K562 (cell line): Measurements from ENCODE around the gene LMBR1L. TPM values are rescaled to one million over a fixed set of nuclear protein-coding genes. Genes with fewer than 3 reads are reported as not detected.

Experiments used
- BRD9 ChIP-seq: fragments of 450-650 bp; IDR thresholded peaks from 2 replicates; pipeline ENCODE4 v1.6.1; 2018; ENCODE audit warnings: low read depth; ENCODE audit not compliant: partially characterized antibody
- GABPB1 ChIP-seq: sonication (generic); formaldehyde crosslinking; IDR thresholded peaks from 2 replicates; pipeline ENCODE4 v1.8.0; 2022; ENCODE audit warnings: mild to moderate bottlenecking, missing genetic modification reagents
- HSF4 ChIP-seq: fragments of 250-450 bp; sonication (Bioruptor Pico); IDR thresholded peaks from 2 replicates; pipeline ENCODE4 v2.1.2; 2022; ENCODE audit warnings: mild to moderate bottlenecking, moderate library complexity, borderline replicate concordance
- MEF2A ChIP-seq: IDR thresholded peaks from 2 replicates; pipeline ENCODE4 v1.6.1; 2011; ENCODE audit warnings: low read depth, mild to moderate bottlenecking, low read length, moderate library complexity; ENCODE audit not compliant: control insufficient read depth
- NR2F6 ChIP-seq: fragments of 450-650 bp; formaldehyde crosslinking; IDR thresholded peaks from 2 replicates; pipeline ENCODE4 v1.4.0; 2020; ENCODE audit warnings: mild to moderate bottlenecking
- PHF21A ChIP-seq: fragments of 450-650 bp; IDR thresholded peaks from 2 replicates; pipeline ENCODE4 v1.6.1; 2017; ENCODE audit warnings: low read depth, borderline replicate concordance
- SIN3A ChIP-seq, 2 experiments: fragments of 150-350 bp in 1 of 2; IDR thresholded peaks; 2 replicates each; pipeline ENCODE4 v1.6.1; 2011 to 2016; ENCODE audit warnings: borderline replicate concordance in 2 of 2, low read depth in 2 of 2, low read length in 2 of 2, mild to moderate bottlenecking in 2 of 2, moderate library complexity in 2 of 2; ENCODE audit not compliant: control insufficient read depth in 1 of 2
- ZNF507 ChIP-seq: conservative IDR thresholded peaks from 2 replicates; pipeline ENCODE4 v1.6.1; 2017; ENCODE audit warnings: missing genetic modification characterization, missing compliant biosample characterization
- polyA plus RNA-seq, 8 experiments: library from polyadenylated mRNA; depleted of rRNA in 4 of 8; stranded (reverse) in 5 of 8; unstranded in 3 of 8; fragments of >200 nt; fragmentation: Nextera tagmentation in 2 of 8; fragmentation: Illumina TruSeq in 1 of 8; extraction: Ambion mirVana in 2 of 8; extraction: Trizol in 1 of 8; gene quantifications; 2 replicates each; pipeline versions ENCODE4 v1.2.1 to v1.2.3, GENCODE V29; 2011 to 2014; ENCODE audit warnings: inconsistent platforms in 1 of 8, missing spikeins in 1 of 8
- total RNA-seq, 7 experiments: library from RNA; depleted of rRNA in 6 of 7; stranded (reverse); fragments of >200 nt in 6 of 7; fragmentation: Illumina TruSeq in 2 of 7; extraction: Trizol in 2 of 7; gene quantifications; 2 replicates each; pipeline versions ENCODE4 v1.2.1 to v1.2.3, GENCODE V29; 2011 to 2021; ENCODE audit warnings: low replicate concordance in 1 of 7
- TF ChIP-seq, protein P1 (sequence below), 2 experiments: fragments of 450-650 bp; IDR thresholded peaks; 2 replicates each; pipeline ENCODE4 v1.6.1; 2018; ENCODE audit warnings: mild to moderate bottlenecking in 2 of 2, low read depth in 1 of 2; ENCODE audit not compliant: partially characterized antibody in 2 of 2
- TF ChIP-seq, protein P2 (sequence below): fragments of 250-450 bp; sonication (Bioruptor Pico); IDR thresholded peaks from 2 replicates; pipeline ENCODE4 v1.5.0; 2022; ENCODE audit warnings: mild to moderate bottlenecking
- TF ChIP-seq, protein P3 (sequence below): IDR thresholded peaks from 2 replicates; pipeline ENCODE4 v1.6.1; 2012; ENCODE audit warnings: low read depth, low read length, improper control_type of control experiment, borderline replicate concordance

Gene LMBR1L
- total and polyA plus RNA-seq, 9 of the 15 experiments (the other 6 are each of a cell fraction or from before 2014, with no cell fraction given), result 2.5 to 57.0 (median 31.1) TPM

DNA sequence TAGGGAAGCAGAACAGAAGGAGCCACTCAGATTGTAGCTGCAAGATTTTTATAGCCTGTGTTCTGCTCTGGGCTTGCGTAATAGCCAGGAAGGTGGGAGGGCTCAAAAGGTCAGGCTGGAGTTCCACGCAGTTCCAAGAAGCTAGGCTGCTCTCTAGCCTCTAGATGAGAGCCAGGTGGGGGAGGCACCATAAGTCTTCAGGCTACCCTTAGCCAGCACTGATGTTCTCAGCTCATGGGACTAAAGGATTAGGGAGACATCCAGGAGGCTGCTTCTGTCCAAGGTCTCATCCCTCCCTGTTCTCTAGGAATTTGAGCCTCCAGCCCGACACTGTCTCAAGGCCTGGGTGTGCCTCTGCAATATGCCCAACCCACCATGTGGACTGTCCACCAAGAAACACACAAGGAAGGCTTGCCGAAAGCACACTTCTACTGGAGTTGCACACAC, 1.7 kb downstream of the LMBR1L start (continued):
- TF ChIP-seq, protein P1, sequence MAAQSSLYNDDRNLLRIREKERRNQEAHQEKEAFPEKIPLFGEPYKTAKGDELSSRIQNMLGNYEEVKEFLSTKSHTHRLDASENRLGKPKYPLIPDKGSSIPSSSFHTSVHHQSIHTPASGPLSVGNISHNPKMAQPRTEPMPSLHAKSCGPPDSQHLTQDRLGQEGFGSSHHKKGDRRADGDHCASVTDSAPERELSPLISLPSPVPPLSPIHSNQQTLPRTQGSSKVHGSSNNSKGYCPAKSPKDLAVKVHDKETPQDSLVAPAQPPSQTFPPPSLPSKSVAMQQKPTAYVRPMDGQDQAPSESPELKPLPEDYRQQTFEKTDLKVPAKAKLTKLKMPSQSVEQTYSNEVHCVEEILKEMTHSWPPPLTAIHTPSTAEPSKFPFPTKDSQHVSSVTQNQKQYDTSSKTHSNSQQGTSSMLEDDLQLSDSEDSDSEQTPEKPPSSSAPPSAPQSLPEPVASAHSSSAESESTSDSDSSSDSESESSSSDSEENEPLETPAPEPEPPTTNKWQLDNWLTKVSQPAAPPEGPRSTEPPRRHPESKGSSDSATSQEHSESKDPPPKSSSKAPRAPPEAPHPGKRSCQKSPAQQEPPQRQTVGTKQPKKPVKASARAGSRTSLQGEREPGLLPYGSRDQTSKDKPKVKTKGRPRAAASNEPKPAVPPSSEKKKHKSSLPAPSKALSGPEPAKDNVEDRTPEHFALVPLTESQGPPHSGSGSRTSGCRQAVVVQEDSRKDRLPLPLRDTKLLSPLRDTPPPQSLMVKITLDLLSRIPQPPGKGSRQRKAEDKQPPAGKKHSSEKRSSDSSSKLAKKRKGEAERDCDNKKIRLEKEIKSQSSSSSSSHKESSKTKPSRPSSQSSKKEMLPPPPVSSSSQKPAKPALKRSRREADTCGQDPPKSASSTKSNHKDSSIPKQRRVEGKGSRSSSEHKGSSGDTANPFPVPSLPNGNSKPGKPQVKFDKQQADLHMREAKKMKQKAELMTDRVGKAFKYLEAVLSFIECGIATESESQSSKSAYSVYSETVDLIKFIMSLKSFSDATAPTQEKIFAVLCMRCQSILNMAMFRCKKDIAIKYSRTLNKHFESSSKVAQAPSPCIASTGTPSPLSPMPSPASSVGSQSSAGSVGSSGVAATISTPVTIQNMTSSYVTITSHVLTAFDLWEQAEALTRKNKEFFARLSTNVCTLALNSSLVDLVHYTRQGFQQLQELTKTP (IDR thresholded peaks at IDR 0.05; ENCODE audit: low read depth in 1 of 2, partially characterized antibody in 2 of 2), result no peak
- TF ChIP-seq GABPB1 (no peak), MEF2A (no peak), HSF4 (CRISPR knock-in tag) (no peak), BRD9 (no peak), NR2F6 (no peak), PHF21A (no peak), ZNF507 (no peak), SIN3A (IDR thresholded peaks at IDR 0.05; ENCODE audit: borderline replicate concordance in 2 of 2, control insufficient read depth in 1 of 2, low read depth in 2 of 2, low read length in 2 of 2) (no peak)
- TF ChIP-seq, protein P2, sequence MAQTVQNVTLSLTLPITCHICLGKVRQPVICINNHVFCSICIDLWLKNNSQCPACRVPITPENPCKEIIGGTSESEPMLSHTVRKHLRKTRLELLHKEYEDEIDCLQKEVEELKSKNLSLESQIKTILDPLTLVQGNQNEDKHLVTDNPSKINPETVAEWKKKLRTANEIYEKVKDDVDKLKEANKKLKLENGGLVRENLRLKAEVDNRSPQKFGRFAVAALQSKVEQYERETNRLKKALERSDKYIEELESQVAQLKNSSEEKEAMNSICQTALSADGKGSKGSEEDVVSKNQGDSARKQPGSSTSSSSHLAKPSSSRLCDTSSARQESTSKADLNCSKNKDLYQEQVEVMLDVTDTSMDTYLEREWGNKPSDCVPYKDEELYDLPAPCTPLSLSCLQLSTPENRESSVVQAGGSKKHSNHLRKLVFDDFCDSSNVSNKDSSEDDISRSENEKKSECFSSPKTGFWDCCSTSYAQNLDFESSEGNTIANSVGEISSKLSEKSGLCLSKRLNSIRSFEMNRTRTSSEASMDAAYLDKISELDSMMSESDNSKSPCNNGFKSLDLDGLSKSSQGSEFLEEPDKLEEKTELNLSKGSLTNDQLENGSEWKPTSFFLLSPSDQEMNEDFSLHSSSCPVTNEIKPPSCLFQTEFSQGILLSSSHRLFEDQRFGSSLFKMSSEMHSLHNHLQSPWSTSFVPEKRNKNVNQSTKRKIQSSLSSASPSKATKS, result no peak
- TF ChIP-seq, protein P3, sequence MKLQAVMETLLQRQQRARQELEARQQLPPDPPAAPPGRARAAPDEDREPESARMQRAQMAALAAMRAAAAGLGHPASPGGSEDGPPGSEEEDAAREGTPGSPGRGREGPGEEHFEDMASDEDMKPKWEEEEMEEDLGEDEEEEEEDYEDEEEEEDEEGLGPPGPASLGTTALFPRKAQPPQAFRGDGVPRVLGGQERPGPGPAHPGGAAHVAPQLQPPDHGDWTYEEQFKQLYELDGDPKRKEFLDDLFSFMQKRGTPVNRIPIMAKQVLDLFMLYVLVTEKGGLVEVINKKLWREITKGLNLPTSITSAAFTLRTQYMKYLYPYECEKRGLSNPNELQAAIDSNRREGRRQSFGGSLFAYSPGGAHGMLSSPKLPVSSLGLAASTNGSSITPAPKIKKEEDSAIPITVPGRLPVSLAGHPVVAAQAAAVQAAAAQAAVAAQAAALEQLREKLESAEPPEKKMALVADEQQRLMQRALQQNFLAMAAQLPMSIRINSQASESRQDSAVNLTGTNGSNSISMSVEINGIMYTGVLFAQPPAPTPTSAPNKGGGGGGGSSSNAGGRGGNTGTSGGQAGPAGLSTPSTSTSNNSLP, result no peak
